Endothelial cell of umbilical vein (primary cell): ENCODE data around the gene SEMA7A. TPM values are rescaled to one million over a fixed set of nuclear protein-coding genes. Genes with fewer than 3 reads are reported as not detected.

ENCODE experiments used
- BruUV-seq: library from RNA; stranded (reverse); fragments of 400-500 nt; replicated peaks from 2 replicates; lab custom pipeline; 2021; lab: Mats Ljungman, UMichigan
- CTCF ChIA-PET: fragments of 300-600, 350-600 bp; sonication (Branson Sonifier 250); formaldehyde crosslinking; loops from one replicate; lab custom pipeline; 2021; ENCODE audit warnings: antibody characterized with exemption, inconsistent platforms; lab: Charles Lee
- POLR2A ChIA-PET: fragments of 300-600, 350-600 bp; sonication (Branson Sonifier 250); formaldehyde crosslinking; loops from one replicate; lab custom pipeline; 2021; ENCODE audit warnings: antibody characterized with exemption, inconsistent platforms; lab: Charles Lee
- DNase-seq: peaks from one replicate; pipeline ENCODE4 v3.0.0-alpha.2; 2011; ENCODE audit warnings: low read depth, low spot score
- FAIRE-seq: peaks from 2 replicates; lab custom pipeline; 2011; peaks lifted over from hg19 to GRCh38; lab: Jason Lieb, UNC
- H2AFZ ChIP-seq: 2 replicates; pipeline ENCODE4 v1.6.0; 2012; ENCODE audit warnings: low read depth, low read length, control low read depth, inconsistent platforms
- H3K27ac ChIP-seq: 2 replicates; pipeline ENCODE4 v1.5.1; 2011; ENCODE audit warnings: low read depth, mild to moderate bottlenecking, control low read depth, low read length, moderate library complexity; ENCODE audit not compliant: insufficient read depth
- H3K27me3 ChIP-seq, 2 experiments: 2 replicates each; pipeline versions ENCODE4 v1.6.0 to v1.6.1; 2011; ENCODE audit warnings: low read length in 2 of 2, mixed read lengths in 1 of 2; ENCODE audit not compliant: control insufficient read depth in 2 of 2, insufficient read depth in 2 of 2
- H3K36me3 ChIP-seq, 2 experiments: 2 replicates in 1 of 2; 3 replicates in 1 of 2; pipeline ENCODE4 v1.5.1; 2011; ENCODE audit warnings: low read length in 2 of 2, mild to moderate bottlenecking in 1 of 2, moderate library complexity in 1 of 2; ENCODE audit not compliant: control insufficient read depth in 2 of 2, insufficient read depth in 2 of 2; ENCODE audit errors: extremely low read depth in 1 of 2
- H3K4me1 ChIP-seq: 3 replicates; pipeline ENCODE4 v1.5.1; 2011; ENCODE audit warnings: mild to moderate bottlenecking, low read length; ENCODE audit not compliant: control insufficient read depth, insufficient read depth; ENCODE audit errors: extremely low read depth
- H3K4me2 ChIP-seq: 2 replicates; pipeline ENCODE4 v1.6.1; 2011; ENCODE audit warnings: low read length, control low read depth, mixed read lengths; ENCODE audit not compliant: insufficient read depth
- H3K4me3 ChIP-seq, 3 experiments: fragments of 200-600 bp in 1 of 3; sonication (generic), shearing (Covaris generic) in 1 of 3; replicated peaks in 1 of 3; 2 replicates each; pipeline ENCODE4 v1.5.1; 2011 to 2016; ENCODE audit warnings: control low read depth in 3 of 3, low read length in 3 of 3, mild to moderate bottlenecking in 2 of 3, inconsistent platforms in 1 of 3, low read depth in 1 of 3, moderate library complexity in 1 of 3; ENCODE audit not compliant: insufficient read depth in 1 of 3
- H3K79me2 ChIP-seq: 2 replicates; pipeline ENCODE4 v1.6.0; 2012; ENCODE audit warnings: low read length, inconsistent platforms; ENCODE audit not compliant: control insufficient read depth, insufficient read depth
- H3K9ac ChIP-seq: replicated peaks from 2 replicates; pipeline ENCODE3; 2011; ENCODE audit warnings: low read length, control low read depth; ENCODE audit not compliant: insufficient read depth; ENCODE audit errors: extremely low read depth
- H3K9me1 ChIP-seq: replicated peaks from 3 replicates; pipeline ENCODE4 v1.6.0; 2011; ENCODE audit warnings: mild to moderate bottlenecking, low read length; ENCODE audit not compliant: control insufficient read depth, insufficient read depth; ENCODE audit errors: extremely low read depth
- H3K9me3 ChIP-seq: replicated peaks from 2 replicates; pipeline ENCODE4 v1.5.1; 2012; ENCODE audit warnings: low read length, inconsistent platforms; ENCODE audit not compliant: control insufficient read depth, insufficient read depth
- H4K20me1 ChIP-seq: replicated peaks from 2 replicates; pipeline ENCODE3; 2011; ENCODE audit warnings: mild to moderate bottlenecking, low read length; ENCODE audit not compliant: control insufficient read depth, insufficient read depth; ENCODE audit errors: extremely low read depth
- CTCF ChIP-seq, 2 donors: IDR thresholded peaks; 1 replicate in 1 of 2; 2 replicates in 1 of 2; pipeline ENCODE4 v1.5.1; 2011; ENCODE audit warnings: low read length in 2 of 2, mild to moderate bottlenecking in 2 of 2, moderate library complexity in 2 of 2, control low read depth in 1 of 2, inconsistent platforms in 1 of 2, low read depth in 1 of 2; ENCODE audit not compliant: insufficient read depth in 1 of 2; ENCODE audit errors: extremely low read depth in 1 of 2
- EZH2 ChIP-seq: IDR thresholded peaks from 2 replicates; pipeline ENCODE4 v1.6.1; 2012; ENCODE audit warnings: borderline replicate concordance, low read depth, mild to moderate bottlenecking, moderate library complexity, low read length, inconsistent platforms; ENCODE audit not compliant: severe bottlenecking
- FOS ChIP-seq: IDR thresholded peaks from 2 replicates; pipeline ENCODE4 v1.6.1; 2011; ENCODE audit warnings: mild to moderate bottlenecking, low read length, moderate library complexity, borderline replicate concordance; ENCODE audit not compliant: insufficient read depth
- GATA2 ChIP-seq: IDR thresholded peaks from 2 replicates; pipeline ENCODE4 v1.7.0; 2011; ENCODE audit warnings: low read depth, mild to moderate bottlenecking, moderate library complexity, mixed read lengths, low read length; ENCODE audit not compliant: insufficient read length, insufficient read depth
- JUN ChIP-seq: IDR thresholded peaks from 2 replicates; pipeline ENCODE4 v1.6.1; 2011; ENCODE audit warnings: borderline replicate concordance, low read depth; ENCODE audit not compliant: insufficient read length, insufficient read depth
- MYC ChIP-seq: IDR thresholded peaks from one replicate; pipeline ENCODE4 v1.6.1; 2011; ENCODE audit warnings: mild to moderate bottlenecking, low read depth, low read length
- POLR2A ChIP-seq: IDR thresholded peaks from 2 replicates; pipeline ENCODE4 v1.6.1; 2012; ENCODE audit warnings: low read depth, mild to moderate bottlenecking, control low read depth, low read length
- POLR2AphosphoS5 ChIP-seq: IDR thresholded peaks from 2 replicates; pipeline ENCODE4 v1.6.1; 2012; ENCODE audit warnings: low read depth, mild to moderate bottlenecking, control low read depth, low read length, moderate library complexity; ENCODE audit not compliant: insufficient read depth
- dilution Hi-C: fragments of 300-500 bp; cut with MboI; formaldehyde crosslinking; loops from one replicate; pipeline ENCODE4 v1.15.0; 2019; ENCODE audit warnings: low sequenced_read_pairs; ENCODE audit not compliant: extremely low pct_ligation_motif_present
- intact Hi-C: fragments of 100-400 bp; cut with micrococcal nuclease; formaldehyde crosslinking; loops from one replicate; pipeline ENCODE4 v1.10.0; 2022
- polyA plus RNA-seq, 4 experiments: library from polyadenylated mRNA; depleted of rRNA in 3 of 4; stranded (reverse) in 3 of 4; unstranded in 1 of 4; fragments of >200 nt; gene quantifications; 2 replicates each; pipeline versions ENCODE4 v1.2.1 to v1.2.3, GENCODE V29; 2011 to 2012; ENCODE audit warnings: missing spikeins in 1 of 4
- total RNA-seq: library from RNA; stranded (reverse); gene quantifications from 2 replicates; pipeline ENCODE4 v1.2.3, GENCODE V29; 2021
- TF ChIP-seq, protein P1 (sequence below): IDR thresholded peaks from 2 replicates; pipeline ENCODE4 v1.6.1; 2011; ENCODE audit not compliant: insufficient read depth, insufficient read length

Gene SEMA7A
- total and polyA plus RNA-seq, 2 donors (not counting 3 experiments of a cell fraction or from before 2014, with no cell fraction given), result 1.7 to 2.0 TPM

- no peak overlapping the region for H3K4me3 ChIP-seq
- DNase-seq, result no peak
- ChIA-PET CTCF (interaction anchor here (1.1 to 1.6 kb wide), 3 partner anchors 20 to 30 kb away, joined by 3 read pairs; no protein-coding TSS in a partner anchor), POLR2A (no interaction called here)
- H3K9ac ChIP-seq, result no peak overlapping the region
- no peaks in the 10 kb centered on the region for H3K9me1 ChIP-seq
- H3K4me1 ChIP-seq, result no peaks in the 10 kb centered on the region
- H3K79me2 ChIP-seq, result no peaks in the 10 kb centered on the region
- FAIRE-seq, result no peak
- peaks cover 0 to 11% of the 10 kb centered on the region in 2 experiments for H3K27me3 ChIP-seq
- dilution Hi-C loops (no loop called here), intact Hi-C loops (no loop called here)
- H3K27ac ChIP-seq, result no peak overlapping the region
- no peak overlapping the region for H3K4me2 ChIP-seq
- H3K36me3 ChIP-seq, result no peaks in the 10 kb centered on the region
- H4K20me1 ChIP-seq, result no peaks in the 10 kb centered on the region
- no peak for TF ChIP-seq GATA2
- TF ChIP-seq MYC, result no peak
- no peak for TF ChIP-seq POLR2AphosphoS5
- TF ChIP-seq CTCF (IDR thresholded peaks at IDR 0.05; ENCODE audit: extremely low read depth in 1 of 2, insufficient read depth in 1 of 2, low read depth in 1 of 2, low read length in 2 of 2), result no peak
- no peak for TF ChIP-seq POLR2A
- TF ChIP-seq FOS, result no peak
- no peak for TF ChIP-seq JUN
- TF ChIP-seq, protein P1, sequence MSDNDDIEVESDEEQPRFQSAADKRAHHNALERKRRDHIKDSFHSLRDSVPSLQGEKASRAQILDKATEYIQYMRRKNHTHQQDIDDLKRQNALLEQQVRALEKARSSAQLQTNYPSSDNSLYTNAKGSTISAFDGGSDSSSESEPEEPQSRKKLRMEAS, result no peak
- no peak for TF ChIP-seq EZH2
- BruUV-seq, result no TSS peak
- H3K9me3 ChIP-seq, result no peaks in the 10 kb centered on the region
- H2AFZ ChIP-seq, result no peak overlapping the region
Observed at GRCh38 chr15:74408815-74409214, 24.9 kb downstream of the SEMA7A start.
